ENCODE data around the gene YEATS2. TPM values are rescaled to one million over a fixed set of nuclear protein-coding genes. Genes with fewer than 3 reads are reported as not detected.
A peak's percentile ranks its signal among the peaks of the same experiment; 100 is the strongest.

Gene YEATS2
- polyA plus RNA-seq, 3 donors: 4.2 to 33.0 (median 5.0) TPM

DNA sequence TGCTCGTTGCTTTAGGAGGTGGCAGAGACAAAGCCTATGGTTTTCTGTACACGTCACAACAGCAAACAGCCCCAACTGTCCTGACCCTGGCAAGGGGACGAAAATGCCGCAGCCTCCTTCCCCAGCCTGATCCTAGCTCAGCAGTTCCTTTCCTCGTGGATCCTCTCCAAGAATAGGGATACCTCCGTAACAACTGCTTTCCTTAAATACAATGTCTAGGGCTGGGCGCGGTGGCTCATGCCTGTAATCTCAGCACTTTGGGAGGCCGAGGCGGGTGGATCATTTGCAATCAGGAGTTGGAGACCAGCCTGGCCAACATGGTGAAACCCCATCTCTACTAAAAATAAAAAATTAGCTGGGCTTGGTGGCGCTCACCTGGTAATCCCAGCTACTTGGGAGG is 110.8 kb downstream of the YEATS2 start:
- H3K27me3 ChIP-seq (ENCODE audit: control insufficient read depth in 2 of 2, insufficient read depth in 2 of 2, low read length in 2 of 2): no peaks in the 10 kb centered on the region
- H3K4me2 ChIP-seq (replicated peaks; ENCODE audit: extremely low read depth, low read length, poor library complexity, severe bottlenecking): no peak overlapping the region
- no peak overlapping the region for H3K4me3 ChIP-seq (replicated peaks in 1 of 3; ENCODE audit: low read depth in 2 of 3, low read length in 3 of 3)
- no peak for DNase-seq
- no peak for TF ChIP-seq CTCF (IDR thresholded peaks at IDR 0.05)
- no peaks in the 10 kb centered on the region for H3K27me3 Mint-ChIP-seq (ENCODE audit: low read depth in 3 of 3)
- H3K4me3 Mint-ChIP-seq: no peak overlapping the region
- H3K36me3 ChIP-seq (replicated peaks in 1 of 2; ENCODE audit: control insufficient read depth in 1 of 2, insufficient read depth in 2 of 2, low read length in 2 of 2): peaks cover 88 to 100% of the 10 kb centered on the region in 2 donors
- H3K9me3 Mint-ChIP-seq: no peaks in the 10 kb centered on the region
- H4K20me1 ChIP-seq (ENCODE audit: insufficient read depth, low read length): no peaks in the 10 kb centered on the region
- no CpG with 5 or more reads among the region's 11 CpGs for WGBS (ENCODE audit: insufficient coverage)
- H3K79me2 ChIP-seq (ENCODE audit: insufficient read depth, low read length): no peaks in the 10 kb centered on the region
- H3K9ac ChIP-seq (ENCODE audit: insufficient read depth, low read length, poor library complexity, severe bottlenecking): no peak overlapping the region
- H3K36me3 Mint-ChIP-seq: peaks cover 83 to 96% of the 10 kb centered on the region in 2 donors
- intact Hi-C loops (cut with micrococcal nuclease): no loop called here
- H3K27ac Mint-ChIP-seq: peak overlapping the region in 1 of 7 donors; percentile 49
- H3K4me1 ChIP-seq (ENCODE audit: control insufficient read depth in 1 of 2, insufficient read depth in 2 of 2, low read length in 2 of 2): no peaks in the 10 kb centered on the region
- H3K9me3 ChIP-seq (replicated peaks in 1 of 2; ENCODE audit: control insufficient read depth in 1 of 2, insufficient read depth in 1 of 2, low read length in 2 of 2): no peaks in the 10 kb centered on the region
- no peak overlapping the region for H2AFZ ChIP-seq (ENCODE audit: insufficient read depth, low read depth, low read length, poor library complexity, severe bottlenecking)
- no peak overlapping the region for H3K27ac ChIP-seq (ENCODE audit: low read depth in 1 of 2, low read length in 2 of 2)
- no peaks in the 10 kb centered on the region for H3K4me1 Mint-ChIP-seq

DNA sequence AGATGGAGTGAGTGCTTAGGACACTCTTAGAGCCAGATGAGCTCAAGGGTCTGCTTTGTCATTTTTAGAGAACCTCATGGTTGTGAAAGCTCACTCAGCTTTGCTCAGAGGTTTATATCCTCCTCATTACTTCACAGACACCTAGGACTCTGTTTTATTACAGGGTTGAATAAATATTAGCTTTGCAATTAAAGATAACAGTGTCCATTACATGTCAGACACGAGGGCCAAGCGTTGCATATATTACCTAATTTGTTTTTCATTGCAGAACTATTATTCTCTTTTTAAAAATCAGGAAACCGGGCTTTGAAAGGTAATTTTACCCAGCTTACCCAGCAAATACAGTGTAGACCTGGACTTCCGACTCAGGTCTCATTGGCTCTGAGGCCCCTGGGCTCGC is 111.7 kb downstream of the YEATS2 start:
- Histone ChIP-seq H3K4me2 (replicated peaks; ENCODE audit: extremely low read depth, low read length, poor library complexity, severe bottlenecking) (no peak overlapping the region), H2AFZ (ENCODE audit: insufficient read depth, low read depth, low read length, poor library complexity, severe bottlenecking) (no peak overlapping the region), H3K36me3 (replicated peaks in 1 of 2; ENCODE audit: control insufficient read depth in 1 of 2, insufficient read depth in 2 of 2, low read length in 2 of 2) (peaks cover 80 to 93% of the 10 kb centered on the region in 2 donors), H4K20me1 (ENCODE audit: insufficient read depth, low read length) (no peaks in the 10 kb centered on the region), H3K9me3 (replicated peaks in 1 of 2; ENCODE audit: control insufficient read depth in 1 of 2, insufficient read depth in 1 of 2, low read length in 2 of 2) (no peaks in the 10 kb centered on the region), H3K27me3 (ENCODE audit: control insufficient read depth in 2 of 2, insufficient read depth in 2 of 2, low read length in 2 of 2) (no peaks in the 10 kb centered on the region), H3K9ac (ENCODE audit: insufficient read depth, low read length, poor library complexity, severe bottlenecking) (no peak overlapping the region), H3K4me3 (replicated peaks in 1 of 3; ENCODE audit: low read depth in 2 of 3, low read length in 3 of 3) (no peak overlapping the region), H3K79me2 (ENCODE audit: insufficient read depth, low read length) (no peaks in the 10 kb centered on the region), H3K27ac (ENCODE audit: low read depth in 1 of 2, low read length in 2 of 2) (no peak overlapping the region), H3K4me1 (ENCODE audit: control insufficient read depth in 1 of 2, insufficient read depth in 2 of 2, low read length in 2 of 2) (no peaks in the 10 kb centered on the region)
- Mint-ChIP-seq H3K4me1 (no peaks in the 10 kb centered on the region), H3K27ac (peak overlapping the region in 1 of 7 donors; percentile 15), H3K36me3 (peaks cover 77 to 92% of the 10 kb centered on the region in 2 donors), H3K9me3 (no peaks in the 10 kb centered on the region), H3K27me3 (ENCODE audit: low read depth in 3 of 3) (no peaks in the 10 kb centered on the region), H3K4me3 (no peak overlapping the region)
- 88% methylated on average over 4 of the region's 5 CpGs for WGBS (ENCODE audit: insufficient coverage)
- TF ChIP-seq CTCF (IDR thresholded peaks at IDR 0.05): no peak
- intact Hi-C loops (cut with micrococcal nuclease): no loop called here
- no peak for DNase-seq
